Activated naive CD4-positive, alpha-beta T cell treated with anti-CD3 and anti-CD28 coated beads for 36 hours (primary cell): ENCODE results near the gene ERC1. TPM values are rescaled to one million over a fixed set of nuclear protein-coding genes. Genes with fewer than 3 reads are reported as not detected.

ENCODE experiments used
- CTCF ChIA-PET: fragments of 350-600 bp; sonication (Branson Sonifier 250); formaldehyde crosslinking; loops from one replicate; lab custom pipeline; 2021; ENCODE audit warnings: antibody characterized with exemption; lab: Charles Lee
- DNase-seq: peaks from one replicate; pipeline ENCODE4 v3.0.0-alpha.2; 2020
- H3K27ac Mint-ChIP-seq: one replicate; pipeline ENCODE4 v1.8.0; 2021; ENCODE audit warnings: mild to moderate bottlenecking, mixed read lengths
- H3K27me3 Mint-ChIP-seq: one replicate; pipeline ENCODE4 v1.8.0; 2021; ENCODE audit warnings: low read depth, mixed read lengths
- H3K36me3 Mint-ChIP-seq: one replicate; pipeline ENCODE4 v1.8.0; 2021; ENCODE audit warnings: low read depth, mixed read lengths
- H3K4me1 Mint-ChIP-seq: one replicate; pipeline ENCODE4 v1.8.0; 2021; ENCODE audit warnings: low read depth, mixed read lengths
- H3K4me3 Mint-ChIP-seq: one replicate; pipeline ENCODE4 v1.8.0; 2021; ENCODE audit warnings: mild to moderate bottlenecking, moderate library complexity, mixed read lengths
- H3K9me3 Mint-ChIP-seq: one replicate; pipeline ENCODE4 v1.8.0; 2021; ENCODE audit warnings: mixed read lengths
- intact Hi-C: fragments of 100-400 bp; cut with micrococcal nuclease; formaldehyde crosslinking; loops from one replicate; pipeline ENCODE4 v1.15.1; 2023
- total RNA-seq, 2 experiments: library from RNA; stranded (reverse); gene quantifications; one replicate each; pipeline ENCODE4 v1.2.3, GENCODE V29; 2021

Gene ERC1
- total RNA-seq, 2 experiments from 2014 or later, result 17.4 to 20.7 TPM

DNA sequence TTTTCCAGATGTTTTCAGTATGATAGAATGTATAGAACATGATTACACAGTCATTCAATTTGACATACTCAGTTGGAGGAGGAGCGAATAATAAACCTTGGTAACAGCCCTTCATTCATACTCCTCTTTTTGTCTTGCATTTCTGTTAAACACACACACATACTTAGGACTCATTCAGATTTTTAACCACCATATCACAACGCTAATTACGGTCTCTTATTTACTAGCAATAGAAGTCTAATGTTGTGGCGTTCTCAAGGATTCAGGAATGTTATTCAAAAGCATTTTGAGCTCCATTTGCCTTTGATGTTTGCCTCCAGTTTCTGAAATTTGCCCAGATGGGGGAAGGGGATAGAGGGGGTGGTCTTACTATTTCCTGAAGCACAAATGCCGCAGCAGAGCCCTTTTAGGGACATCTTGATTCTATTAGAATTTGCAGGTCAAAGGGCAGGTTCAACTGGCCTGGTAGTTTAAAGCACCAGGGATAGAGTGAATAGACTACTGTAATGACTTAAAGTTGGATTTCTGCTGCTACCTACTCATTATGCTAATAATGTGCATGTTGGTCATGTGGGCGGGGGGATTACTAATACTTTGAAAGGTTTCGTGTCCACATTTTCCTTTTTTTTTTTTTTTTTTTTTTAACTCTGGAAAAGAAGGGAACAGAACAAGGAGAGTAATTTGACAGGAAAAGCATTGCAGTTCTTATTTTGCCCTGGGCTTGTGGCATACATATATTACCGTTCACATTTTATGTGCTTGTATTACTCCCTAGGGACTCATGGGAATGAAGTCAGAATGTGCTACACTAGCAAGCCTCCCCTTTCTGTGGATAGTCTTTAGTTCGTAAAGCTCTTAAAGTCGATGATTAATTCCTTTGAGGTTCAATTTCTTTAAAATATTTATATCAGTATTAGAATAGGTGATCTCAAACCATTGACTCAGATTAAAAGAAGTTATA, 376.6 kb downstream of the ERC1 start:
- CTCF ChIA-PET, result interaction anchor here (0.6 kb wide), 1 partner anchor 506 kb away, joined by 3 read pairs; no protein-coding TSS in a partner anchor
- intact Hi-C loops, result no loop called here
- Mint-ChIP-seq H3K4me1 (peaks cover 4% of the 10 kb centered on the region), H3K4me3 (no peak overlapping the region), H3K27ac (no peak overlapping the region), H3K9me3 (no peaks in the 10 kb centered on the region), H3K27me3 (no peaks in the 10 kb centered on the region), H3K36me3 (peaks cover 5% of the 10 kb centered on the region)
- DNase-seq, result no peak

DNA sequence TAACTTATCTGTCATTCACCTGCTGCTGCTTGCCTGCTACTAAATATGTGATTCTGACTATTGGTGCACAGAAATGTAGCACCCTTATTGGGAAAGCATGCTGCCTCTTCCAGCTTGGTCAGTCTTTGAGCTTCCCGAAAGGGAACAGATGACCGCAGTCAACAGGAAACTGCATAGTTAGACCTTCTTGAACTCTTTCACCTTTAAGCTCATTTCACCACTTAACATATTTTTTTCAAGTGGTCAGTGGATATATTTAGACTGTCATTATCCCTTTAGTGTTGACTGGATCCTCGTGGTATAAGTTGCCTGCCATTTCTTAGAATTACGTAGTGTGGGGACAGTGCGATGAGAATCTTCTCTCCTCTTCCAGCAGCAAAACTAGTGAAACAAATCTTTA, 378.4 kb downstream of the ERC1 start:
- CTCF ChIA-PET, result interaction anchor here (1.2 kb wide), 1 partner anchor 24 kb away, joined by 3 read pairs; no protein-coding TSS in a partner anchor
- Mint-ChIP-seq H3K9me3 (no peaks in the 10 kb centered on the region), H3K36me3 (peaks cover 5% of the 10 kb centered on the region), H3K27me3 (no peaks in the 10 kb centered on the region), H3K4me1 (peaks cover 4% of the 10 kb centered on the region), H3K4me3 (no peak overlapping the region), H3K27ac (no peak overlapping the region)
- intact Hi-C loops, result no loop called here
- DNase-seq, result no peak

DNA sequence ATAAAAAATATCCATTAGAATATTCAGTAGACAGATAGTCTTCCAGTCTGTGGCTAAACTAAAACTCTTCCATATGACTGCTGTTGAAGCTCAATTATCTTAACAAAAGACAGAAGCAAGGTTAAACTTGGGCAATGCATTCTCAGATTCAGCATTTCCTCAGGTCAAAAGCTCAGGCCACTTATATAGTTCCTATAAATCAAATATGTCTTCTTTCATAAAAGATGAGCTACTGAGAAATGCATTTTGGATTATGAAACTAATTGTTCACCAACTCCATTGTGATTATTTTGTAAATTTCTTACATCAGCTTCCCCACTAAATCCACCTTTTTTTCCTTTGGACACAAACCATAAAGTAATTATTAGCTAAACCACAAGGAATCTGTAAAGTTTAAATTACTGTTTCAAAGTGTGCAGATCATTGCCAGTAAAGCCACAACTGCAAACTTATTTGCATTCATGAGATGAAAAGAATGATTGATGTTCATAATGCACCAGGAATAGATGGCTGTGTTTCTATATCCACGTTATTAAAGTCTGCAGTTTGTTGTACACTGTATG, 379.0 kb downstream of the ERC1 start:
- H3K9me3 Mint-ChIP-seq, result no peaks in the 10 kb centered on the region
- H3K36me3 Mint-ChIP-seq, result peaks cover 6% of the 10 kb centered on the region
- no peak for DNase-seq
- H3K27me3 Mint-ChIP-seq, result no peaks in the 10 kb centered on the region
- CTCF ChIA-PET, result interaction anchor here (0.6 to 1.2 kb wide), 2 partner anchors 10 to 23 kb away, joined by 3 read pairs; no protein-coding TSS in a partner anchor
- peaks cover 4% of the 10 kb centered on the region for H3K4me1 Mint-ChIP-seq
- intact Hi-C loops, result no loop called here
- no peak overlapping the region for H3K27ac Mint-ChIP-seq
- no peak overlapping the region for H3K4me3 Mint-ChIP-seq

DNA sequence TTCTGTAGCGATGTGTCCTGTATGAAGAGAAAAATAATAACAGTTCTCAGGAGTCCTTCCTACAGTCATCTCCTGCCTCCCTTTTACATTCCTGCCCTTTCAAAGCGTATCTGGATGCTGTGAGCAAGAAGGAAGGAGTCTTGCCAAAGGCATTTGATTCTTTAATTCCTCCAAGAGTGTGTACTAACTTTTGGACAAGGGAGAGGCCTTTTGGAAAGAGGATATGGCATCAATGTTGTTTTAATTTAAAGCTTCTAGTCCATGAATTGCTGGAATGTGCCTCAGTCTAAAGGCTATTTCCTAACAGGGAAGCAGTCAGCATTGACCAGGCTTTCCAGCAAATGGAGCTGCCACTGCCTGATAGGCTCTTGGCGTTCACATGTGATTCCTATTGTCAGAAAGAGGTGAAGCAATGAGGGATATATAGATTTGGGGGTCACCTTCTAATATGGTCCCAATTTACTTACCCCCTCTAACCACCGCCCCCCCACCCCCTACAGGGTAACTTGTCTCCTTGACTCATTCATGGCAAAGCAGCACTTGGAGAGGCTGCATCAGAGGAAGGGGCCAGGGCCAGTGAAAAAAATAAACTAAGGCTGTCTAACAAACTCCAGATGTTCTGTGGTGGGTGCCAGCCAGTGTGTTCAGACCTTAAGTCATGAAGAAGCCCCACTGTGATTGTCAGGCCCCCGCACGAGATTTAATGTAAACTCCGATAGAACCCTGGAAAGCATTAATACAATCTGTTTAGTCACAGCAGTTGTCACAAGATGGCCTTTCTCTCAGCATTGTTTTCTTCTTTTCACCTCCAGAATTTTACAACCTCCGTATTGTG, 383.1 kb downstream of the ERC1 start:
- CTCF ChIA-PET, result interaction anchor here (0.6 kb wide), 1 partner anchor 209 kb away, joined by 3 read pairs; no protein-coding TSS in a partner anchor
- H3K36me3 Mint-ChIP-seq, result peaks cover 15% of the 10 kb centered on the region

DNA sequence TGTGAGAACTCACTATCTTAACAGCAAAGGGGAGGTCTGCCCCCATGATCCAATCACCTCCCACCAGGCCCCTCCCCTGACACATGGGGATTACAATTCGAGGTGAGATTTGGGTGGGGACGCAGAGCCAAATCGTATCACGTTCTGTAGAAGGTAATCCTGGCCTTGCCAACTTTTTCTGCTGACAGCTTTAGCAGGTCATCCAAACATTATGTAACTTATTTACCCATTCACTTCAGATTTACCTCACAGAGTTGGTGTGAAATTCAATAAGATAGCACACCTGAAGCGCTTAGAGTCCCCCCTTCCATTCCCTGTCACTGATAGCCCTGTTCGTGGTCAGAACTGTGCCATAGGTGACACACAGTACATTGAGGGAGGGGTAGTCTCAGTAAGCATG, 384.3 kb downstream of the ERC1 start:
- Mint-ChIP-seq H3K36me3 (peaks cover 15% of the 10 kb centered on the region), H3K27ac (no peak overlapping the region), H3K4me1 (no peaks in the 10 kb centered on the region), H3K4me3 (no peak overlapping the region), H3K27me3 (no peaks in the 10 kb centered on the region), H3K9me3 (no peaks in the 10 kb centered on the region)
- DNase-seq, result no peak
- CTCF ChIA-PET, result no interaction called here
- intact Hi-C loops, result no loop called here

More for the DNA sequence above, 383.1 kb downstream of the ERC1 start:
- Mint-ChIP-seq H3K4me3 (no peak overlapping the region), H3K27ac (no peak overlapping the region), H3K9me3 (no peaks in the 10 kb centered on the region), H3K27me3 (no peaks in the 10 kb centered on the region), H3K4me1 (no peaks in the 10 kb centered on the region)
- DNase-seq, result no peak
- intact Hi-C loops, result no loop called here

DNA sequence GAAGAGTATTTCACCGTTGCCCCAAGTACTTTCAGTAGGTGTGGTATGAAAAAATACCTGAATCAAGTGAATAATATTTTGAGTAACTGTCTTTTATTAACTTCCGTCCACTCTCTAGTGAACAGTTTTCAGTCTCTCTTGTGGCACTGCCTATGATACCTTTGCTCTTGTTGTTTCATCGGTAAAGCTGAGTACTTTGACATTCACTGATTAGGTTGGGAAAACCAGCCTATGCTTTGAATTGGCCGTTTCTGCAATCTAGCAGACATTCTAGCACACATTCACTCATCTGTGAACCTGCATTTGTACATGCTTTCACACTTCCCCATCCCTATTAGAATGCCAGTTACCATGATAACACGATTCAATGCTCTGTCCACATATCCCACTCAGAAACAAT, 386.1 kb downstream of the ERC1 start:
- DNase-seq, result no peak

DNA sequence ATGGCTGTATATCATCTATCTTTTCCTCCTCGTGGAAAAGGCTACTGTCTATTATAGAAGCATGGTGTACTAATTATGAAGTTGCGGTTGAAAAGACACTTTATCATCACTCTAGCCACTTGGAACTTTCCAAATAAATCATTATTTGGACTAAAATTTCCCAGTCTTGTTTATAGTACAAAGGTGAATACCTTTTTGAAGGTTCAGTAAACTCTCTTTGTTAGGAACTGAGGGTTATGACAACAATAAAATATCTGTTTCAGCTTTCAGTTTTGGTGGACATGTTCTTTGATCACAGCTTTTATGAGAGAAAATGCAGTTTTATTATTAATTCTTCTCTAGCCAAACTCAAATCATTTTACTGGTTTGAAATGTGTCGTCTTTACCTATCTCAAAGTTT, 386.7 kb downstream of the ERC1 start:
- CTCF ChIA-PET, result interaction anchor here (0.6 kb wide), 1 partner anchor 107 kb away, joined by 3 read pairs; no protein-coding TSS in a partner anchor
- H3K4me1 Mint-ChIP-seq, result no peaks in the 10 kb centered on the region
- H3K36me3 Mint-ChIP-seq, result peaks cover 11% of the 10 kb centered on the region
- no peak for DNase-seq
- H3K27me3 Mint-ChIP-seq, result no peaks in the 10 kb centered on the region
- intact Hi-C loops, result no loop called here
- no peaks in the 10 kb centered on the region for H3K9me3 Mint-ChIP-seq
- H3K27ac Mint-ChIP-seq, result no peak overlapping the region
- H3K4me3 Mint-ChIP-seq, result no peak overlapping the region

More for the DNA sequence above, 386.1 kb downstream of the ERC1 start:
- Mint-ChIP-seq H3K27ac (no peak overlapping the region), H3K36me3 (peaks cover 11% of the 10 kb centered on the region), H3K4me3 (no peak overlapping the region), H3K27me3 (no peaks in the 10 kb centered on the region), H3K4me1 (no peaks in the 10 kb centered on the region), H3K9me3 (no peaks in the 10 kb centered on the region)
- intact Hi-C loops, result no loop called here
- CTCF ChIA-PET, result interaction anchor here (0.6 kb wide), 1 partner anchor 108 kb away, joined by 3 read pairs; no protein-coding TSS in a partner anchor

DNA sequence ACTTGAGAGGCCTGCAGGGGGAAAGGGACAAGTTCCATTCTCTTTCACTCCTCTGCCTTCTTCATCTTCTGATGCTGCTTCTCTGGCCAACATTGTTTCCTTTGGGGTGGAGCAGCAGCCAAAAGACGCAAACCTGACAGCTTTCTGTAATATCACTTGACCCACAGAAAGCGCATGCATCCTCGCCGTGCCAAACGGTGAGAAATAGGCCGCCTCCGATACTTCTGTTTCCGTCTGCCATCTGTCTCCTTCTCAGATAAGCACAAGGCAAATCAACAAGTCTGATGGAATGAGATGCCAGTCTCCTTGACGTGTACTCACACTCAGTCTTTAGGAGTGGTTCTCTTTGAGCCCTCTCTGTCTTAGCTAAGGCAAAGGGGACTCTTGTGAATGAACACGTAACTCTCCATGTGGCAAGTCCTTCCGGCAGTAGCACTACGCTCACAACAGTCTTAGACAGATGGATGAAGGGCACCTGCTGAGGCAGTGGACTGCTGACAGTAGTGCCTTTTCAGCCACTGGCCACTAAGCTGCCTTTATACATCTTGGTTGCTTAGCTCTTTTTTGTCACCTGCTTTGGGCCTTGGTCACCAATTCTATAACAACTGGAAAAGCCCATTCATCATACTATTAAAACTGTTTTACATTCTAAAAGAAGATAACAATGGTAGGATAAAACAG, 389.3 kb downstream of the ERC1 start:
- no peak for DNase-seq
- no peaks in the 10 kb centered on the region for H3K9me3 Mint-ChIP-seq
- intact Hi-C loops, result no loop called here
- no peak overlapping the region for H3K27ac Mint-ChIP-seq
- H3K4me1 Mint-ChIP-seq, result no peaks in the 10 kb centered on the region
- no peak overlapping the region for H3K4me3 Mint-ChIP-seq
- no peaks in the 10 kb centered on the region for H3K27me3 Mint-ChIP-seq
- CTCF ChIA-PET, result no interaction called here
- H3K36me3 Mint-ChIP-seq, result peaks cover 8% of the 10 kb centered on the region

DNA sequence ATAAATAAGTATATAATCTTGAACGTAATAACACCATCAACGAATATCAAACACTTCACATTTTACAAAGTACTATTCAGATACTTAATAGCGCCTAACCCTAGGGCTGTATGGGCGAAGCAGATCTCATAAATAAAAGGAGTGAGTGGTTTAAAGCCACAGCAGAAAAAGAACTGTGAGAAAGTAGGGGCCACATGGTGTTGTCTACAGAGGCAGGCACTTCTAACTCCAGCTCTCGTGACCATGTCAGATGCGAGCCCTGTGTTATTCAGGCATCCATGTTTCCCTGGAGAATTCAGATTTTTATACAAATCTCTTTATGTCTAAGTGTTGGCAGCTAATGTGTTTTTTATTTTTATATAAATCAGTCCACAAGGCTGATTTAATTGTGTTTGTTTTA, 391.1 kb downstream of the ERC1 start:
- H3K36me3 Mint-ChIP-seq, result peaks cover 5% of the 10 kb centered on the region
- DNase-seq, result no peak
- no peaks in the 10 kb centered on the region for H3K9me3 Mint-ChIP-seq
- no peaks in the 10 kb centered on the region for H3K4me1 Mint-ChIP-seq
- CTCF ChIA-PET, result interaction anchor here (0.5 kb wide), 1 partner anchor 89 kb away, joined by 4 read pairs; no protein-coding TSS in a partner anchor
- H3K4me3 Mint-ChIP-seq, result no peak overlapping the region
- intact Hi-C loops, result no loop called here
- H3K27me3 Mint-ChIP-seq, result no peaks in the 10 kb centered on the region
- H3K27ac Mint-ChIP-seq, result no peak overlapping the region

DNA sequence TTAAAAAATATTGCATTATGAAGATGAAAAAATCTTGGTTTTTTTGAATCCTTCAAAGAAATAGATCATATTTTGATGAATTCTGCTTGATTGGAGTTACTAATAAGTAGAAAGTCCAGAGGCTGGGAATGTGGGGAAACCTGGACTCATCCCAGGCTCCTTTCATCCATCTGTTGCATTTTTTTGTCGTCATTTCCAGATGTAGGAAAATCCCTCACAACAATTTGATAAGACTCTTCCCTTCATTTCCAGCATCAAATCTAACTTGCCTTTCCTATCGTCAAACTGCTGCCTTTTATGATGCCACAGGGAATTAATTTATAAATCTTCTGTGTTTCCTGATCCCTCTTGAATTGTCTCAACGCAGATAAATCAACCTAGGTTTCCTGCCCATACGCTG, 391.8 kb downstream of the ERC1 start:
- Mint-ChIP-seq H3K4me1 (no peaks in the 10 kb centered on the region), H3K9me3 (no peaks in the 10 kb centered on the region), H3K36me3 (peaks cover 5% of the 10 kb centered on the region), H3K27me3 (no peaks in the 10 kb centered on the region), H3K4me3 (no peak overlapping the region), H3K27ac (no peak overlapping the region)
- CTCF ChIA-PET, result interaction anchor here (1.7 kb wide), 1 partner anchor 265 kb away, joined by 7 read pairs; no protein-coding TSS in a partner anchor
- no peak for DNase-seq
- intact Hi-C loops, result no loop called here

DNA sequence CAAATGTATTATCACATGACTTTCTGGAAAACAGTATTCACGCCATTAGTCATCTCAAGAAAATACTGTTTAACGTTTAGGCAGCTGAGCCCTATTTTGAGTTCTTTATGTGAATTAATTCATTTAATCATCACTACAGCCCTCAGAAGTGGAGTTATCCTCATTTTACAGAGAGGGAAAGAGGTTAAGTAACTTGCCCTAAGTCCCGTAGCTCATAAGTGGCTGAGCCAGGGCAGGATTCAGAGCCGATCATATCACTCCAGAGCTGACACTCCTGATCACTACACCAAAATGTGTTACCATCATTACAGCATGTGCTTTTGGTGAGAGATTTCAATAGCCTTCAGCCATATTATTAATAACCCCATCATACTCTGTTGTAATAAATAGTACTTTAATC, 392.7 kb downstream of the ERC1 start:
- CTCF ChIA-PET, result interaction anchor here (1.7 kb wide), 1 partner anchor 265 kb away, joined by 7 read pairs; no protein-coding TSS in a partner anchor
- Mint-ChIP-seq H3K4me1 (no peaks in the 10 kb centered on the region), H3K27me3 (no peaks in the 10 kb centered on the region), H3K4me3 (no peak overlapping the region), H3K9me3 (no peaks in the 10 kb centered on the region), H3K27ac (no peak overlapping the region), H3K36me3 (peaks cover 8% of the 10 kb centered on the region)
- no peak for DNase-seq
- intact Hi-C loops, result no loop called here
